Frontal cortex (tissue), 4 donors: Measurements from ENCODE around the gene GJB5. TPM values are rescaled to one million over a fixed set of nuclear protein-coding genes. Genes with fewer than 3 reads are reported as not detected.
"Not testable (repeated sequence)": the region's sequence is repeated elsewhere in the genome, so short reads cannot be mapped to it uniquely, and the experiment has no call there.

Experiments used
- DNase-seq, 2 donors: peaks; one replicate each; pipeline ENCODE4 v3.0.0; 2012; ENCODE audit warnings: low spot score in 2 of 2
- FAIRE-seq: peaks from 2 replicates; lab custom pipeline; 2012; peaks lifted over from hg19 to GRCh38; lab: Jason Lieb, UNC
- total RNA-seq: library from RNA; depleted of rRNA; stranded (reverse); fragments of >200 nt; gene quantifications from one replicate; pipeline ENCODE4 v1.2.3, GENCODE V29; 2014
- donor health status: control.
- donor health status: control.
- donor health status: control.

GJB5 gene
- total RNA-seq, 1 donor from 2014 or later, result not detected

DNA sequence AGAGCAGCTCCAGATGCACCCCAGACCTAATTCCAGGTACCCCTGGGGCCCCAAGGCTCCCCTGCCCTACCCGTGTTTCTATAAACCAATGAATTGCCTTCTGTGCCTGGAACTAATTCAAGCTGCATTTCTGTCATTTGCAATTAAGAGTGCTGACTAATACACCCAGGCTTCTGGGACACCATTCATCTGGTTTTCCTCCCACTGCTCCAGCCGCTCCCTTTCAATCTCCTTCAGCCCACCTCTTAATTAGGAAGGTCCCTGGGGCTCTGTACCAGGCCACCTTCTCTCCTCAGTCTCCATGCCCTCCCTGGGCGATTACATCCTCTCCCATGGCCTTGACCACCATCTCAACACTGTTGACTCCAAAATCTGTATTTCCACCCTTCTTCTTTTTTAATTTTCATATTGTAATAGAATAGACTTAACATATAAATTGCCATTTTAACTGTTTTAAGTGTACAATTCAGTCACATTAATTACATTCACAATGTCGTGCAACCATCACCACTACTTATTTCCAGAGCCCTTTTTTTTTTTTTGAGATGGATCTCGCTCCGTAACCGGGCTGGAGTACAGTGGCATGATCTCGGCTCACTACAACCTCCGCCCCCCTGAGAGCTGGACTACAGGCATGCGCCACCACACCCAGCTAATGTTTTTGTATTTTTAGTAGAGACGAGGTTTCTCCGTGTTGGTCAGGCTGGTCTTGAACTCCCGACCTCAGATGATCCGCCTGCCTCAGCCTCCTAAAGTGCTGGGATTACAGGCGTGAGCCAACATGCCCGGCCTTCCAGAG, 16.9 kb downstream of the GJB5 start:
- DNase-seq (no peak), FAIRE-seq (no peak)

DNA sequence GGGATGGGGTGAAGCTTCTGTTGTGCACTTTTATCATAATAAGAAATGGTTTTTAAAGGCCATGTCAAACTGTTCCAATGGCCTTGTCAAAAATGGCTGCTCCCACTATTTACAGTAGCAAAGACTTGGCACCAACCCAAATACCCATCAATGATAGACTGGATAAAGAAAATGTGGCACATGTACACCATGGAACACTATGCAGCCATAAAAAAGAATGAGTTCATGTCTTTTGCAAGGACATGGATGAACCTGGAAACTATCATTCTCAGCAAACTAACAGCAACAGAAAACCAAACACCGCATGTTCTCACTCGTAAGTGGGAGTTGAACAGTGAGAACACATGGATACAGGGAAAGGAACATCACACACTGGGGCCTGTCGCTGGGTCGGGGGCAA, 18.3 kb downstream of the GJB5 start:
- not testable (repeated sequence) for DNase-seq, FAIRE-seq

DNA sequence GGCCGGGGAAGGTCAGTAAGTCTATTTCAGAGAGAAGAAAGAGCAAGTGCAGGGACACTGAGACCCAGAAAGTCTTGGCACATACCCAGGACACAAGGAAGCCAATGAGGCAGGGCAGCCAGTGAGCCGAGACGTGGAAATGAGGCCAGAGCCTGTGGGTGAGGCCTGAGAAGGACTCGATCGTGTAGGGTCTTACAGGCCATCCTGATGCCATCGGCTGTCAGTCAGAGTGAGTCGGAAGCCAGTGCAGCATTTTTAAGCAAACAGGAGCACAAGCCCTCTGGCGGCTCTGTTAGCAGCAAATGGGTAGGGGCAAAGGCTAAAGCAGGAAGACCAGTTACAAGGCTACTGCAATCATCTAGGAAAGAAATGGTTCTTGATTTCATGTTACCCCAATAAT, 20.1 kb downstream of the GJB5 start:
- FAIRE-seq, result no peak
- no peak for DNase-seq

DNA sequence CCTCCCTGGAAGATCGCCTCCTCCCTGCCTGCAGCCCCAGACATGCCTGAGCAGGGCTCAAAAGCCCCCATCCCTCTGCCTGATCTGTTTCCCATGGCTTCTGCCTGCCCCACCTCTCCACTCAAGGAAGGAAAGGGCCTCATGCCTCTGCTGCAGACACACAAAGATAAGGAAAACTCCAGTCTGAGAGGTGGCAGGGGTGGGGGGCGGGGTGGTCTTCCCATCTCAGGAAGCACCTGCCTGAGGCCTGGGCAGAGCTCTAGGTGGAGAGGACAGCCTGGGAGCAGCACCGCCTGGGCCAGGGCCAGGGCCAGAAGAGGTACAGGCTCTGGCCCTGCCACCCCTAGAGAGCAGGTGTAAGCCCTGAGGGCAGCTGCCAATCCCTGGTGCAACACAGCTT, 22.1 kb downstream of the GJB5 start:
- FAIRE-seq, result no peak

DNA sequence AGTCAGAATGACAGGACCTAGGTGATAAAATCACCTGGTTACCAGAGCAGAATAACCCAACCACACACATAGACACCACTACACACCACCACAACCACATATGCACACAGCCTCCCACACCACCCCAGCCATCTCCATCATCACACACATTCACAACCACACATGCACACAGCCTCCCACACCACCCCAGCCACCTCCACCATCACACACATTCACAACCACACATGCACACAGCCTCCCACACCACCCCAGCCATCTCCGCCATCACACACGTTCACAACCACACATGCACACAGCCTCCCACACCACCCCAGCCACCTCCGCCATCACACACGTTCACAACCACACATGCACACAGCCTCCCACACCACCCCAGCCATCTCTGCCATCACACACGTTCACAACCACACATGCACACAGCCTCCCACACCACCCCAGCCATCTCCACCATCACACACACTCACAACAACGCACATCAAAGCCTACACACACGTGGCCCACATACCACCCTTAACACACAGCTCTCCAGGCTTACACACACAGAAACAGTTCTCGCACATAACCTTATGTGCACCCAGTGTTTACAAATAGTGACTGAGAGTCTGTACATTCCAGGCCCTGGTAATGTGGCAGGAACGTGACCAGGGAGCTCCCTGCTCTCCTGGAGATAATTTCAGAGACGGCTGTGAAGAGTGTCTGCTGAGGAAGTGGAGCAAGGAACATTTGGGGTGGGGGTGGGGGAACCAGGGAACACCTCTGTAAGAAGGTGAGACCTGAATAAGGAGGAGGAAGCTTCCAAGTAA, 22.9 kb downstream of the GJB5 start:
- no peak for DNase-seq
- FAIRE-seq, result no peak

More for the DNA sequence above, 22.1 kb downstream of the GJB5 start:
- no peak for DNase-seq

DNA sequence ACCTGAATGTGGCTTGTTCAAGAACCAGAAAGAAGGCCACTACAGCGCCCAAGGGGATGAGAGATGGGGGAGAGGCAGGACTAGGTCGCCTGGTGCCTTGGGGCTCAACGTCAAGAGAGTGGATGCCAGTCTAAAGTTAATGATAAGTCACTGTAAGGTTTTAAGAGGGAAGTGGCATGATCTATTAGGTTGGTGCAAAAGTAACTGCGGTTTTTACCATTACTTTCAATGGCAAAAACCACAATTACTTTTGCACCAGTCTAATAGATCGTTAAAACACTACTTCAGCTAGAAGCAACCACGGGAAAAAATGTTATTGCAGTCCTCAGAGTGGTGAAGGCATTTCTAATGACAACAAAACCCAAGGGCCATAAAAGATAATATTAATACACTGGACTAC, 23.5 kb downstream of the GJB5 start:
- FAIRE-seq (no peak), DNase-seq (no peak)

GRCh38 chr1:34779005-34779404, 24.2 kb downstream of the GJB5 start:
- DNase-seq (no peak), FAIRE-seq (no peak)

DNA sequence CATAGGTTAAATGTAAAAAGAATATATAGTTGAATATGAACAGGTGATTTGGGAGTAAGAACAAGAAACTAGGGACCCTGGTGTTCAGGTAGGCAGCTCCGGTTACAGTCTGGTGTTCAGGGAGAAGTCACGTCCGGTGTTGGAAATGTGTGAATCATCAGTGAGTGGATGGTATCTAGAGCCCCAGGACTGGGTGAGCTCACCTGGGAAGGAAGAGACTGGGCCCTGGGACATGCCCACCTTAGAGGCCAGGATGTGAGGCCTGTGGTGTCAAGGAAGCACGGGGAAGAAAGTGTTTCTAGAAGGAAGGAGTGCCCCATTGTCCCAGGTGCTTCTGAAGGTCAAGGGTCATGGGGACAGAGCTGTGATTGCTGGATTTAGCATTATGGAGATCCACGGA, 24.7 kb downstream of the GJB5 start:
- DNase-seq (no peak), FAIRE-seq (no peak)

GRCh38 chr1:34779962-34780361, 25.1 kb downstream of the GJB5 start:
- DNase-seq, result no peak
- FAIRE-seq, result no peak

DNA sequence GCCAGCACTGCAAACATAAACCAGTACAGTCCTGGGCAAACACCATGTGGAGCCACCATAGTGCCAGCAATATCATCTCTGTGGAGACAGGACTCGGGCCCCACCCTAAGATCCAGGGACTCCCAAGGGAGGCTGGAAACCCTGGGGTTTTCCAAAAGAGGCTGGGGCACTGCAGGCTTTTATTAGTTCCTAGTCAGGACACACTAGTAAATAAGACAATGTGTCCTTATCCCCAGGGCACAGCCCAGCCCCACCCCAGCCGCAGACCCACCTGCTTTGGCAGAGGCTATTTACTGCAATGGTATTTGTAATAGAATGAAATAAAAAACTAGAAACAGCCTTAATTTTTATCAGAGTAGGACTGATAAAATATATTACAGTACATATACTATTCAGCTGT, 25.7 kb downstream of the GJB5 start:
- DNase-seq (no peak), FAIRE-seq (no peak)

- DNase-seq, result peak in 1 of 2 donors; percentile 41
- FAIRE-seq, result no peak
These were observed 26.4 kb downstream of the GJB5 start, which contains the start of gene GJB3 for GRCh38 chr1:34781071-34781843. Gene GJB3 (plus strand): TSS chr1:34781214. CDS start chr1:34784763, 3,549 bp downstream.

GRCh38 chr1:34781844-34782391, 27.1 kb downstream of the GJB5 start:
- FAIRE-seq (no peak), DNase-seq (no peak)

GRCh38 chr1:34784751-34785221, 29.9 kb downstream of the GJB5 start:
- no peak for FAIRE-seq
- no peak for DNase-seq

GRCh38 chr1:34785231-34785874, 30.5 kb downstream of the GJB5 start:
- no peak for FAIRE-seq
- DNase-seq, result no peak

GRCh38 chr1:34785875-34786470, 31.1 kb downstream of the GJB5 start:
- no peak for FAIRE-seq
- DNase-seq, result no peak

DNA sequence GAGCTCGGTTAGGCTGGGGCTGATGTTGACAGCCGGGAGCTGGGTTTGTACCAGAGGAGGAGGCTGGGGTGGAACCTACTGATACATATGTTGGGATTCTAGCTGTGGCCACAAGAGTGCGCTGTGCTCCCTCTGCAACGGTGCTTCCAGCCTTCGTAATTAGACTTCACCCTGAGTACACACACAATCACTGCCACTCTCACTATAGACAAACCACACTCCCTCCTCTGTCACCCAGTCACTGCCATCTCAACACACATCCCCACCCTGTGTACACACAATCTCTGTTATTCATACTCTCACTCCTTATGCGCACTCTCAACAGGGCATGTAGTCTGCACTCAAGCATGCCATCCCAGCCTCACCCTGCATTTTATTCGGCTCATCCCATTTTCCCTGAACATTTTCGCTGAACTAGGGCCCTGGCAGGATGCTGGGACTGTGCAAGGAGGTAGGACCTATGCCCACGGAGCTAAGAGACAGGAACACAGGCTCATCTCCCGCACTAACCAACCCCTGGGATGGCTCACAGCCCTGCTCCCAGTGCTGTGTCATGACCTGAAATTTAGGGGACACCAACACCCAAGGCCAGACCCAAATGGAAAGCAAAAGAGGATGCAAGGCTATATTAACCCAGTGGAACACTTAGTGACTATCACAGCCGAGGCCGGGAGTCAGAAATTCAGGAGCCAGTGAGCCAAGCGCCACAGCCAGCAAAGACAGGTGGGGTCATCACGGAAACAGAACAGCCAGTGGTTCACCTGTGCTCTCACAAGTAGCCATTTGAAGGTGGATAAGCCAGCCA, 31.9 kb downstream of the GJB5 start:
- peak; percentile 76 to 84 for DNase-seq
- peak; percentile 30 for FAIRE-seq

DNA sequence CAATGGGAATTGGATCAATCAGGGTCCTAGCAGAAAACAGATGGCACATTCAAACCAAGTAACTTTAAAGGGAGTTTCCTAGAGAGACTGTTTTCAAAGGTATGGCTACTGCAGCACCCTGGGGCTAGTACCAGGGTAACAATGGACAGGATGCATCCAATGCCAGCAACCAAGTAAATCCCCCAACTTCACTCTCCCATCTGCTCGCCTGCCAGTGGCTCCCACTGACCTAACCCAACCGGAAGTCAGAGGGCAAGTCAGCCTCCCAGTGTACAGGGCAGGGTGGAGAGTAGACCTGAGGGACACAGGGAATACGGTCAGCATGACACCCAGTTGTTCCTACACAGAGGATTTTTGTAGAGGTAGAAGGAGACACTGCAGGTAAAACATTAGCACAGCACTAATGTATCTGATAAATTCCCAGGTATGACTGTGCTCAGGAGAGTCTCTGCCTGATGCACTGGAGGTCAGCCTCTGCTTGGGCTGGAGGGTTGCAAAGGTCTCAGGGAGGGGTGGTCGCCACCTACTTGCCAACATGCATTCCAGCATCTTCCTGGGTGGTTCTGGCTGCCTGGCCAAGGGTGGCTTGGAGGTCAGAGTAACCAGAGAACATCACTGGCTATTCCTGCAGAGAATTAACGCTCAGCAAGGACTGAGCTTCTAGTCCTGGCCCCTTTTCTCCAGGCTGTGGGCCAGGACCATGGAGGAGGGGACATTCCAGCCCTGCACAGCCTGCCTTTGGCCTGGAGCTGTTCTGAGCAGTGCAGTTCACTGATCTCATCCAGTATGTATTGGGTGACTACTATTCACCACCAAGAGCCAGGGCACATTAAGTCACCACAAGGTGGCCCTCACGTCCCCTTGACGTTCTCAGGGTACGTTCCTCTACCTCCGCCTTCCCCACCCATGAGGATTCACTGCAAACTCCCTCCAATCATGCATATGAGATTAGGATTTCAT, 32.9 kb downstream of the GJB5 start:
- DNase-seq, result no peak
- no peak for FAIRE-seq
